GM18858 (cell line): ENCODE data around the gene PPP1R15B.
"Not testable (repeated sequence)": the region's sequence is repeated elsewhere in the genome, so short reads cannot be mapped to it uniquely, and the experiment has no call there.

ENCODE experiments used
- ATAC-seq: cut with Tn5 transposase; IDR thresholded peaks from one replicate; pipeline ENCODE4 v1.9.1; 2021; ENCODE audit not compliant: unreplicated experiment

The PPP1R15B gene

GRCh38 chr1:204443871-204444581 is 32.4 kb upstream of the PPP1R15B start:
- no peak for ATAC-seq

- ATAC-seq = no peak
Measured at GRCh38 chr1:204443260-204443619, 31.6 kb upstream of the PPP1R15B start.

GRCh38 chr1:204442376-204443259 is 31.0 kb upstream of the PPP1R15B start:
- no peak for ATAC-seq

- ATAC-seq = no peak
Measured at GRCh38 chr1:204441558-204441957, 29.9 kb upstream of the PPP1R15B start.

- ATAC-seq = no peak
Measured at GRCh38 chr1:204439621-204440375, 28.2 kb upstream of the PPP1R15B start.

- no peak for ATAC-seq
Measured at GRCh38 chr1:204438628-204439027, 27.0 kb upstream of the PPP1R15B start.

GRCh38 chr1:204437796-204438570 is 26.4 kb upstream of the PPP1R15B start:
- ATAC-seq = no peak

- ATAC-seq = no peak
Measured at GRCh38 chr1:204435872-204436271, 24.3 kb upstream of the PPP1R15B start.

GRCh38 chr1:204435381-204435831 is 23.8 kb upstream of the PPP1R15B start:
- ATAC-seq = no peak

- no peak for ATAC-seq
Measured at GRCh38 chr1:204434116-204434755, 22.6 kb upstream of the PPP1R15B start.

GRCh38 chr1:204432708-204433107 is 21.1 kb upstream of the PPP1R15B start:
- no peak for ATAC-seq

- no peak for ATAC-seq
Measured at GRCh38 chr1:204431310-204432184, 19.9 kb upstream of the PPP1R15B start.

- ATAC-seq = no peak
Measured at GRCh38 chr1:204429746-204430145, 18.1 kb upstream of the PPP1R15B start.

GRCh38 chr1:204426971-204427701 is 15.5 kb upstream of the PPP1R15B start:
- no peak for ATAC-seq

GRCh38 chr1:204426474-204426873 is 14.9 kb upstream of the PPP1R15B start:
- ATAC-seq = no peak

- ATAC-seq = no peak
Measured at GRCh38 chr1:204426035-204426436, 14.4 kb upstream of the PPP1R15B start.

- no peak for ATAC-seq
Measured at GRCh38 chr1:204424621-204425020, 13.0 kb upstream of the PPP1R15B start.

- not testable (repeated sequence) for ATAC-seq
Measured at GRCh38 chr1:204422061-204422705, 10.6 kb upstream of the PPP1R15B start.
